Nucleus accumbens (tissue), 56 donors: ENCODE data around the gene CHN1.

Experiments
- DNase-seq, 56 donors: peaks; one replicate each; lab custom pipeline; 2025; lab: John Stamatoyannopoulos, UW

Gene CHN1

GRCh38 chr2:175011505-175011904, 6.3 kb upstream of the CHN1 start:
- DNase-seq, result no peak

- no peak for DNase-seq
These were observed 5.7 kb upstream of the CHN1 start for GRCh38 chr2:175010848-175011254.

GRCh38 chr2:175009917-175010621, 4.9 kb upstream of the CHN1 start:
- DNase-seq, result no peak

GRCh38 chr2:175008801-175009495, 3.8 kb upstream of the CHN1 start:
- DNase-seq, result no peak

- DNase-seq, result no peak
These were observed 2.8 kb upstream of the CHN1 start for GRCh38 chr2:175008009-175008408.

- DNase-seq, result no peak
These were observed 2.3 kb upstream of the CHN1 start for GRCh38 chr2:175007510-175007909.

- DNase-seq, result no peak
These were observed 1.1 kb upstream of the CHN1 start for GRCh38 chr2:175006281-175006680.

GRCh38 chr2:175005733-175006264, 618 bp upstream of the CHN1 start:
- DNase-seq, result peak in 1 of 56 donors; percentile 22

- DNase-seq, result peak in 9 of 56 donors; percentile 27 to 72 (median 40)
These were observed 526 bp downstream of the CHN1 start for GRCh38 chr2:175004730-175004979.

GRCh38 chr2:175003875-175004729, 1.1 kb downstream of the CHN1 start:
- DNase-seq, result peak in 3 of 56 donors; percentile 13 to 39 (median 16)

- DNase-seq, result no peak
These were observed 2.5 kb downstream of the CHN1 start for GRCh38 chr2:175002547-175003274.

- DNase-seq, result no peak
These were observed 3.6 kb downstream of the CHN1 start for GRCh38 chr2:175001566-175001965.

GRCh38 chr2:174997110-174997509, 8.1 kb downstream of the CHN1 start:
- DNase-seq, result no peak

- DNase-seq, result no peak
These were observed 8.6 kb downstream of the CHN1 start for GRCh38 chr2:174996622-174997021.

- no peak for DNase-seq
These were observed 10.8 kb downstream of the CHN1 start for GRCh38 chr2:174994381-174994780.

- no peak for DNase-seq
These were observed 12.3 kb downstream of the CHN1 start for GRCh38 chr2:174992886-174993285.

- DNase-seq, result no peak
These were observed 19.6 kb downstream of the CHN1 start for GRCh38 chr2:174985614-174986013.

- DNase-seq, result no peak
These were observed 20.6 kb downstream of the CHN1 start for GRCh38 chr2:174984561-174984960.

- no peak for DNase-seq
These were observed 23.9 kb downstream of the CHN1 start for GRCh38 chr2:174981331-174981730.

GRCh38 chr2:174979996-174980395, 25.2 kb downstream of the CHN1 start:
- no peak for DNase-seq

- no peak for DNase-seq
These were observed 27.8 kb downstream of the CHN1 start for GRCh38 chr2:174977364-174977763.
